GDM1 (cell line): ENCODE results near the gene LRRC38.

ENCODE experiments used
- DNase-seq: peaks from one replicate; lab custom pipeline; 2025; lab: John Stamatoyannopoulos, UW

LRRC38 gene

GRCh38 chr1:13517193-13517812, 3.5 kb upstream of the LRRC38 start:
- no peak for DNase-seq

GRCh38 chr1:13516606-13517005, 2.8 kb upstream of the LRRC38 start:
- no peak for DNase-seq

GRCh38 chr1:13514821-13515220, 1.0 kb upstream of the LRRC38 start:
- DNase-seq: no peak

- DNase-seq: no peak
Observed at GRCh38 chr1:13513063-13513894, 524 bp downstream of the LRRC38 start.

GRCh38 chr1:13512472-13512871, 1.3 kb downstream of the LRRC38 start:
- DNase-seq: no peak

GRCh38 chr1:13510499-13510898, 3.3 kb downstream of the LRRC38 start:
- DNase-seq: no peak

GRCh38 chr1:13507075-13507474, 6.7 kb downstream of the LRRC38 start:
- no peak for DNase-seq

- DNase-seq: no peak
Observed at GRCh38 chr1:13505020-13505419, 8.8 kb downstream of the LRRC38 start.

- DNase-seq: no peak
Observed at GRCh38 chr1:13500806-13501205, 13.0 kb downstream of the LRRC38 start.

GRCh38 chr1:13499422-13499821, 14.4 kb downstream of the LRRC38 start:
- no peak for DNase-seq

GRCh38 chr1:13498553-13498952, 15.2 kb downstream of the LRRC38 start:
- no peak for DNase-seq

GRCh38 chr1:13495186-13495585, 18.6 kb downstream of the LRRC38 start:
- DNase-seq: no peak

GRCh38 chr1:13494712-13495111, 19.1 kb downstream of the LRRC38 start:
- no peak for DNase-seq

GRCh38 chr1:13494025-13494424, 19.8 kb downstream of the LRRC38 start:
- no peak for DNase-seq

- no peak for DNase-seq
Observed at GRCh38 chr1:13492711-13493110, 21.1 kb downstream of the LRRC38 start.

- no peak for DNase-seq
Observed at GRCh38 chr1:13487957-13488356, 25.8 kb downstream of the LRRC38 start.

- DNase-seq: no peak
Observed at GRCh38 chr1:13487143-13487868, 26.5 kb downstream of the LRRC38 start.

GRCh38 chr1:13483946-13484345, 29.9 kb downstream of the LRRC38 start:
- no peak for DNase-seq

- no peak for DNase-seq
Observed at GRCh38 chr1:13482600-13482999, 31.2 kb downstream of the LRRC38 start.

- no peak for DNase-seq
Observed at GRCh38 chr1:13479171-13479856, 34.5 kb downstream of the LRRC38 start.

- DNase-seq: no peak
Observed at GRCh38 chr1:13478692-13479091, 35.1 kb downstream of the LRRC38 start.

GRCh38 chr1:13469343-13469742, 44.5 kb downstream of the LRRC38 start:
- no peak for DNase-seq
